ENCODE data around the gene RTL10. TPM values are rescaled to one million over a fixed set of nuclear protein-coding genes. Genes with fewer than 3 reads are reported as not detected.
A peak's percentile ranks its signal among the peaks of the same experiment; 100 is the strongest.
"Not testable (repeated sequence)": the region's sequence is repeated elsewhere in the genome, so short reads cannot be mapped to it uniquely, and the experiment has no call there.

RTL10 gene
- total RNA-seq, 1 donor from 2014 or later: 35.1 TPM

- Mint-ChIP-seq H3K4me1 (peaks cover 5% of the 10 kb centered on the region), H3K27ac (no peak overlapping the region), H3K4me3 (no peak overlapping the region), H3K36me3 (no peaks in the 10 kb centered on the region), H3K27me3 (ENCODE audit: low read depth) (no peaks in the 10 kb centered on the region), H3K9me3 (no peaks in the 10 kb centered on the region)
- DNase-seq (ENCODE audit: low spot score in 2 of 2, unreplicated experiment in 2 of 2): no peak
- no peak for TF ChIP-seq CTCF (IDR thresholded peaks at IDR 0.05; ENCODE audit: unreplicated experiment)
Observed at GRCh38 chr22:19836512-19836911, 18.2 kb downstream of the RTL10 start.

- no peak overlapping the region for H3K4me3 Mint-ChIP-seq
- no peaks in the 10 kb centered on the region for H3K9me3 Mint-ChIP-seq
- TF ChIP-seq CTCF (IDR thresholded peaks at IDR 0.05; ENCODE audit: unreplicated experiment): no peak
- H3K27me3 Mint-ChIP-seq (ENCODE audit: low read depth): no peaks in the 10 kb centered on the region
- no peak overlapping the region for H3K27ac Mint-ChIP-seq
- no peaks in the 10 kb centered on the region for H3K4me1 Mint-ChIP-seq
- H3K36me3 Mint-ChIP-seq: peaks cover 2% of the 10 kb centered on the region
- no peak for DNase-seq (ENCODE audit: low spot score in 2 of 2, unreplicated experiment in 2 of 2)
Observed at GRCh38 chr22:19834599-19834998, 20.1 kb downstream of the RTL10 start.

GRCh38 chr22:19833327-19833726 lies 21.3 kb downstream of the RTL10 start:
- H3K36me3 Mint-ChIP-seq; H3K27me3 Mint-ChIP-seq (ENCODE audit: low read depth); DNase-seq (ENCODE audit: low spot score in 2 of 2, unreplicated experiment in 2 of 2); H3K27ac Mint-ChIP-seq; H3K9me3 Mint-ChIP-seq; H3K4me1 Mint-ChIP-seq; H3K4me3 Mint-ChIP-seq: not testable (repeated sequence)

GRCh38 chr22:19832476-19833108 lies 22.1 kb downstream of the RTL10 start:
- Mint-ChIP-seq H3K27me3 (ENCODE audit: low read depth) (no peaks in the 10 kb centered on the region), H3K27ac (no peak overlapping the region)

GRCh38 chr22:19831979-19832378 lies 22.7 kb downstream of the RTL10 start:
- not testable (repeated sequence) for H3K36me3 Mint-ChIP-seq; DNase-seq (ENCODE audit: low spot score in 2 of 2, unreplicated experiment in 2 of 2); H3K9me3 Mint-ChIP-seq; H3K4me3 Mint-ChIP-seq; H3K27me3 Mint-ChIP-seq (ENCODE audit: low read depth); H3K27ac Mint-ChIP-seq
- peaks cover 11% of the 10 kb centered on the region for H3K4me1 Mint-ChIP-seq

More at GRCh38 chr22:19832476-19833108, 22.1 kb downstream of the RTL10 start:
- TF ChIP-seq CTCF (IDR thresholded peaks at IDR 0.05; ENCODE audit: unreplicated experiment): no peak
- H3K9me3 Mint-ChIP-seq: no peaks in the 10 kb centered on the region
- DNase-seq (ENCODE audit: low spot score in 2 of 2, unreplicated experiment in 2 of 2): peak in 1 of 2 experiments; percentile 31
- H3K4me1 Mint-ChIP-seq: peaks cover 5% of the 10 kb centered on the region
- peaks cover 2% of the 10 kb centered on the region for H3K36me3 Mint-ChIP-seq
- H3K4me3 Mint-ChIP-seq: no peak overlapping the region

GRCh38 chr22:19831016-19831415 lies 23.7 kb downstream of the RTL10 start:
- Mint-ChIP-seq H3K4me3 (no peak overlapping the region), H3K36me3 (peaks cover 6% of the 10 kb centered on the region), H3K27me3 (ENCODE audit: low read depth) (no peaks in the 10 kb centered on the region), H3K4me1 (peaks cover 17% of the 10 kb centered on the region), H3K9me3 (peaks cover 4% of the 10 kb centered on the region), H3K27ac (no peak overlapping the region)
- no peak for TF ChIP-seq CTCF (IDR thresholded peaks at IDR 0.05; ENCODE audit: unreplicated experiment)
- DNase-seq (ENCODE audit: low spot score in 2 of 2, unreplicated experiment in 2 of 2): peak in 1 of 2 experiments; percentile 14

- H3K4me1 Mint-ChIP-seq: peaks cover 31% of the 10 kb centered on the region
- peaks cover 5% of the 10 kb centered on the region for H3K9me3 Mint-ChIP-seq
- H3K27ac Mint-ChIP-seq: no peak overlapping the region
- H3K36me3 Mint-ChIP-seq: peaks cover 6% of the 10 kb centered on the region
- DNase-seq (ENCODE audit: low spot score in 2 of 2, unreplicated experiment in 2 of 2): no peak
- H3K4me3 Mint-ChIP-seq: no peak overlapping the region
- H3K27me3 Mint-ChIP-seq (ENCODE audit: low read depth): no peaks in the 10 kb centered on the region
- no peak for TF ChIP-seq CTCF (IDR thresholded peaks at IDR 0.05; ENCODE audit: unreplicated experiment)
Observed at GRCh38 chr22:19828035-19828401, 26.7 kb downstream of the RTL10 start.
